ENCODE measurements around the gene AKR1C8. TPM values are rescaled to one million over a fixed set of nuclear protein-coding genes. Genes with fewer than 3 reads are reported as not detected.
"Not testable (repeated sequence)": the region's sequence is repeated elsewhere in the genome, so short reads cannot be mapped to it uniquely, and the experiment has no call there.

Gene AKR1C8
- total RNA-seq, 2 experiments from 2014 or later: 0.14 TPM; not detected in 1

DNA sequence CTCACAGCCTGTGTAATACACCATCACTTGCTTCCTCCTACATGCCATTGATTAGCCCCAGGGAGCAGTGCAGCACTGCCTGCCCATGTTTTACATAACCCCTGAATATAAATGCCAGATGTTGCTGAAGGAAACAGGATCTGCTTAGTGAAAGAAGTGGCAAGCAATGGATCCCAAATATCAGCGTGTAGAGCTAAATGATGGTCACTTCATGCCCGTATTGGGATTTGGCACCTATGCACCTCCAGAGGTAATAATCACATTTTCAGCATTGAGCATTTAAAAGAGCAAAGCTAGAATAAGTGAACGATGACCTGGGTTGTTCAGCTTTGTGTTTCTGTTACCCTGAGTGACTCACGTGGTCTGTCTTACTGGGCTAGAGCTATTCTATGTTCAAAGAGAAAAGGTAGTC is 11.8 kb upstream of the AKR1C8 start, which contains the start of gene AKR1C4:
TSS of gene AKR1C4 (plus strand) at position 136 of the 412 bp plus-strand sequence. CDS start at position 167, 31 bp downstream.
- Mint-ChIP-seq H3K27me3 (no peaks in the 10 kb centered on the region), H3K9me3 (ENCODE audit: low read depth) (no peaks in the 10 kb centered on the region), H3K4me3 (no peak within 1 kb of the TSS), H3K27ac (no peak within 1 kb of the TSS), H3K4me1 (no peaks in the 10 kb centered on the region), H3K36me3 (no peaks in the 10 kb centered on the region)
- DNase-seq (no peak), ATAC-seq (no peak)
- CTCF ChIA-PET: no interaction called here

DNA sequence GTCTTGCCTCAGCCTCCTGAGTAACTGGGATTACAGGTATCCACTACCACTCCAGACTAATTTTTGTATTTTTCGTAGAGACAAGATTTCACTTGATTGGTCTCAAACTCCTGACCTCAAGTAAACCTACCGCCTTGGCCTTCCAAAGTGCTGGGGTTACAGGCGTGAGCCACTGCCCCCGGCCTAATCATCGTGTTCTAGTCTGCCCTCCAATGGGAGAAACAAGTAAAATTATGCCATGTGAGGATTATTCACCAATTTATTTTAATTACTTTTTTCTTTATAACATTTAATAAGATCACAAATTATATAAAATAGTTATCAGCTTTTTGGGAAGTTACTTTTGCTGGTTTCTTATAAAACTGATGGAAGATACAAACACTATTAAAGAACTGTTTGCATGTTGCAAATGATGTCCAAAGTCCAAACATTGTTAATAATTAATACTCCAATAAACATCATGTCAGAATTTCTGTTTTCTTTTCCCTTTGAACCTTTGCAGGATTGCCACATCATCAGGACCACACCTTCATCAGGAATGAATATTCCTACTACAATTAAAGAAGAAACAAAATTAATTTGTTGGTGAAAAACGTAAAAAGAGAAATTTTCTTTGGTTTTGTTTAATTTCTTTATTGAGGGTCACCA is 10.9 kb upstream of the AKR1C8 start:
- H3K4me3 Mint-ChIP-seq: no peak overlapping the region

DNA sequence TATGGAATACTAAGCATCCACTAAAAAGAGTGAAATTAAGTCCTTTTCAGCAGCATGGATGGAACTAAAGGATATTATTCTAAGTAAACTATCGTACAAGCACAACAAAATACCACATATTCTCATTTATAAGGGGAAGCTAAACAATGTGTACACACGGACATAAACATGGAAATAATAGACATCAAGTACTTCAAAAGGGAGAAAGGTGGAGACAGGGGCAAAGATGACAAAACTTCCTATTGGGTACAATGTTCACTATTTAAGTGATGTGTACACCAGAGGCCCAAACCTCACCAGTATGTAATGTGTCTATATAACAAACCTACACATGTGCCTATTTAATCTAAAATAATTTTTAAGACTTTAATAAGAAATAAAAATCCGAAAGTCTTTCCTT is 9.5 kb upstream of the AKR1C8 start:
- ATAC-seq (no peak), DNase-seq (no peak)
- Mint-ChIP-seq H3K27ac (no peak overlapping the region), H3K4me1 (no peaks in the 10 kb centered on the region), H3K36me3 (no peaks in the 10 kb centered on the region), H3K9me3 (ENCODE audit: low read depth) (no peaks in the 10 kb centered on the region), H3K4me3 (no peak overlapping the region), H3K27me3 (peaks cover 4% of the 10 kb centered on the region)
- CTCF ChIA-PET: no interaction called here

More for the DNA sequence above, 10.9 kb upstream of the AKR1C8 start:
- no peaks in the 10 kb centered on the region for H3K9me3 Mint-ChIP-seq (ENCODE audit: low read depth)
- no peaks in the 10 kb centered on the region for H3K27me3 Mint-ChIP-seq
- no peaks in the 10 kb centered on the region for H3K4me1 Mint-ChIP-seq
- no peak overlapping the region for H3K27ac Mint-ChIP-seq
- no peaks in the 10 kb centered on the region for H3K36me3 Mint-ChIP-seq
- DNase-seq (no peak), ATAC-seq (no peak)
- CTCF ChIA-PET: no interaction called here

- Mint-ChIP-seq H3K27me3 (peaks cover 5% of the 10 kb centered on the region), H3K36me3 (no peaks in the 10 kb centered on the region), H3K27ac (no peak overlapping the region), H3K4me1 (no peaks in the 10 kb centered on the region), H3K9me3 (ENCODE audit: low read depth) (no peaks in the 10 kb centered on the region), H3K4me3 (no peak overlapping the region)
- DNase-seq (no peak), ATAC-seq (no peak)
- CTCF ChIA-PET: no interaction called here
Observed at GRCh38 chr10:5188358-5188757, 3.4 kb upstream of the AKR1C8 start.

DNA sequence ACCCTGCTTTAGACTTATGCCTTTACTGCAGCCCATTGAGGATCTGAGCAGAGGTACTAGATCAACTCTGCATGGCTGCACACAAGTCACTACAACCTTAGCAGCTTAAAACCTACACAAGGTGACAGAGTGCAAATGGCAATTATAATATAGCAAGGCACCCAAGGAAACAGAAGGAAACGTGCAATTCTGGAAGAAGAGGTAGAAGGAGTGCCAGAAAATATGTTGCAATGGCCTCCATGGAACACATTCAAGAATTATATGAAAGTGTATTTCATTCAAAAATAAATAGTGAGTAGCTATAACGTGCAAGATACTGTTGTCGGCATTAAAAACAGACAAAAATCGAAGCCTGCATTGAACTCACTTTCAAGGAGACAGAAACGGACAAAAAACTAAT is 2.9 kb upstream of the AKR1C8 start:
- DNase-seq (no peak), ATAC-seq (no peak)
- Mint-ChIP-seq H3K4me1 (no peaks in the 10 kb centered on the region), H3K9me3 (ENCODE audit: low read depth) (no peaks in the 10 kb centered on the region), H3K4me3 (no peak overlapping the region), H3K36me3 (no peaks in the 10 kb centered on the region), H3K27me3 (peaks cover 5% of the 10 kb centered on the region), H3K27ac (no peak overlapping the region)
- CTCF ChIA-PET: no interaction called here

GRCh38 chr10:5183923-5184322 is 1.0 kb downstream of the AKR1C8 start:
- Mint-ChIP-seq H3K9me3 (ENCODE audit: low read depth) (no peaks in the 10 kb centered on the region), H3K36me3 (no peaks in the 10 kb centered on the region), H3K27ac (no peak overlapping the region), H3K4me3 (no peak overlapping the region), H3K4me1 (no peaks in the 10 kb centered on the region), H3K27me3 (no peaks in the 10 kb centered on the region)
- DNase-seq (no peak), ATAC-seq (no peak)
- CTCF ChIA-PET: no interaction called here

DNA sequence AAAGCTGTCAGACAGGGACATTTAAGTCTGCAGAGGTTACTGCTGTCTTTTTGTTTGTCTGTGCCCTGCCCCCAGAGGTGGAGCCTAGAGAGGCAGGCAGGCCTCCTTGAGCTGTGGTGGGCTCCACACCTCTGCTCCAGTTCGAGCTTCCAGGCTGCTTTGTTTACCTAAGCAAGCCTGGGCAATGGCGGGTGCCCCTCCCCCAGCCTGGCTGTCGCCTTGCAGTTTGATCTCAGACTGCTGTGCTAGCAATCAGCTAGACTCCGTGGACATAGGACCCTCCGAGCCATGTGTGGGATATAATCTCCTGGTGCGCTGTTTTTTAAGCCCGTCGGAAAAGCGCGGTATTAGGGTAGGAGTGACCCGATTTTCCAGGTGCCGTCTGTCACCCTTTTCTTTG is 4.4 kb downstream of the AKR1C8 start:
- H3K9me3 Mint-ChIP-seq (ENCODE audit: low read depth); CTCF ChIA-PET; H3K27me3 Mint-ChIP-seq; H3K4me3 Mint-ChIP-seq; ATAC-seq; H3K27ac Mint-ChIP-seq; DNase-seq; H3K36me3 Mint-ChIP-seq; H3K4me1 Mint-ChIP-seq: not testable (repeated sequence)

DNA sequence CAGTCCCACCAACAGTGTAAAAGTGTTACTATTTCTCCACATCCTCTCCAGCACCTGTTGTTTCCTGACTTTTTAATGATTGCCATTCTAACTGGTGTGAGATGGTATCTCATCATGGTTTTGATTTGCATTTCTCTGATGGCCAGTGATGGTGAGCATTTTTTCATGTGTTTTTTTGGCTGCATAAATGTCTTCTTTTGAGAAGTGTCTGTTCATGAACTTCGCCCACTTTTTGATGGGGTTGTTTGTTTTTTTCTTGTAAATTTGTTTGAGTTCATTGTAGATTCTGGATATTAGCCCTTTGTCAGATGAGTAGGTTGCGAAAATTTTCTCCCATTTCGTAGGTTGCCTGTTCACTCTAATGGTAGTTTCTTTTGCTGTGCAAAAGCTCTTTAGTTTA is 9.4 kb downstream of the AKR1C8 start:
- DNase-seq; H3K4me1 Mint-ChIP-seq; H3K27ac Mint-ChIP-seq; H3K9me3 Mint-ChIP-seq (ENCODE audit: low read depth); ATAC-seq; CTCF ChIA-PET; H3K36me3 Mint-ChIP-seq; H3K27me3 Mint-ChIP-seq; H3K4me3 Mint-ChIP-seq: not testable (repeated sequence)

GRCh38 chr10:5168897-5169420 is 16.0 kb downstream of the AKR1C8 start:
- Mint-ChIP-seq H3K9me3 (ENCODE audit: low read depth) (peaks cover 5% of the 10 kb centered on the region), H3K36me3 (no peaks in the 10 kb centered on the region), H3K27me3 (no peaks in the 10 kb centered on the region), H3K4me1 (peaks cover 9% of the 10 kb centered on the region), H3K4me3 (no peak overlapping the region), H3K27ac (no peak overlapping the region)
- ATAC-seq (peak; percentile 55), DNase-seq (peak; percentile 42)
- CTCF ChIA-PET: no interaction called here

DNA sequence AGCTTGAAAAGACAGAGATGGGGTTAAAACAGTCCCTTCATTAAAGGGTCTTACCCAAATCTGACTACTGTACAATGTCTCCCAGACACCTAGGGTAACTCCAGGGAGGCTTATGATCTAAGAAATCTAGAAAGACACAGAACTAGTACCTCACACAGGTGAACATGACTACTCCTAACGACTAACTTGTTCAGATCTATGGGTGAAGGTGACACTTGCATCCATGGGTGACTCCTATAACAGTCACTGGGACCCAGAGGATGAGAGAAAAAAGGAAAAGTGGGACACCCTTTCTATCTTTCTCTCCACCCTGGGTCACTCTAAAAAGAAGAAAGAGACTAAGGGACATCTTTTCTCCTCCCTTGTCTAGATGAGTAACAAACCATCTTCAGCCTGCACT is 19.2 kb downstream of the AKR1C8 start:
- CTCF ChIA-PET: no interaction called here
- peaks cover 9% of the 10 kb centered on the region for H3K4me1 Mint-ChIP-seq
- no peak overlapping the region for H3K4me3 Mint-ChIP-seq
- no peaks in the 10 kb centered on the region for H3K27me3 Mint-ChIP-seq
- ATAC-seq: no peak
- DNase-seq: no peak
- H3K9me3 Mint-ChIP-seq (ENCODE audit: low read depth): peaks cover 9% of the 10 kb centered on the region
- H3K27ac Mint-ChIP-seq: no peak overlapping the region
- H3K36me3 Mint-ChIP-seq: no peaks in the 10 kb centered on the region

DNA sequence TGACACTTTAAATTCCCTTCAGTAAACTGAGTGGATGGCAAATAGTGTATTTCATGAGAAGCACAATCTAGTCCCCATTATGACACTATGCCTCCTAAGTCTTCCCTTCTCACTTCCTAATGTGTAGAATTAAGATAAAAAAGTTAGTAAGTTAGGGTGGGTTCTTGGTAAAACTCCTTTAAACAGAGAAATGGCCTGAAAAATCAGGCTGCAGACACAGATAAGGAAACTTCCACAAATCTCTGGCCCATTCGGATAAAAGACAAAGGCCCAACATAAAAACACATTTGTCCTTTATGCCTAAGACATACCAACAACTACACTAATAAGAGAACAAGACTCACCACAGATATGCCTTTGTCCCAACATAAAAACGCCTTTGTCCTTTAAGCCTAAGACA is 21.5 kb downstream of the AKR1C8 start:
- Mint-ChIP-seq H3K36me3 (no peaks in the 10 kb centered on the region), H3K27me3 (no peaks in the 10 kb centered on the region), H3K27ac (no peak overlapping the region), H3K4me3 (no peak overlapping the region), H3K9me3 (ENCODE audit: low read depth) (peaks cover 9% of the 10 kb centered on the region), H3K4me1 (peaks cover 5% of the 10 kb centered on the region)
- DNase-seq (no peak), ATAC-seq (no peak)
- CTCF ChIA-PET: no interaction called here

DNA sequence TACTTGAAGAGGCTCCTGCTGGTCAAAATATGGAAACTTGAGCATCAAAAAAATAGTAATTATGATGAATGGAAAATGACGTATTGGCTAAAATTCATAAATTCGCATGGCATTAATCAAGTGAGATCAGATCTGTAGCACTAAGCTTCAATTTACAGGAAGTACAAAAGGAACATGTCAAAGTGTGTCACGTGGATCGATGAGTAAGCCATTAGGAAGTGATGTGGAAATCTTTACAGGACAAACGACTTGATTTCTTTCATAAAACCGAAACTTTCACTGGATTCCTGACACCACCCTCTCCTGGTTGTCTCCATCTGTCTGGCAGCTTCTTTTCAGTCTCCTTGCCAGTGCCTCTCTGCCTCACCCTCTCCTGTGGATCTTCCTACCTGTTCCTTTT is 25.8 kb downstream of the AKR1C8 start:
- no peak for DNase-seq
- CTCF ChIA-PET: no interaction called here
- Mint-ChIP-seq H3K27me3 (no peaks in the 10 kb centered on the region), H3K27ac (no peak overlapping the region), H3K4me1 (no peaks in the 10 kb centered on the region), H3K9me3 (ENCODE audit: low read depth) (peaks cover 4% of the 10 kb centered on the region), H3K36me3 (no peaks in the 10 kb centered on the region), H3K4me3 (no peak overlapping the region)
- no peak for ATAC-seq

GRCh38 chr10:5157501-5157900 is 27.4 kb downstream of the AKR1C8 start:
- ATAC-seq (no peak), DNase-seq (no peak)
- no peak overlapping the region for H3K27ac Mint-ChIP-seq
- CTCF ChIA-PET: no interaction called here
- no peak overlapping the region for H3K4me3 Mint-ChIP-seq
- H3K27me3 Mint-ChIP-seq: no peaks in the 10 kb centered on the region
- H3K9me3 Mint-ChIP-seq (ENCODE audit: low read depth): peaks cover 2% of the 10 kb centered on the region
- H3K4me1 Mint-ChIP-seq: no peaks in the 10 kb centered on the region
- no peaks in the 10 kb centered on the region for H3K36me3 Mint-ChIP-seq

DNA sequence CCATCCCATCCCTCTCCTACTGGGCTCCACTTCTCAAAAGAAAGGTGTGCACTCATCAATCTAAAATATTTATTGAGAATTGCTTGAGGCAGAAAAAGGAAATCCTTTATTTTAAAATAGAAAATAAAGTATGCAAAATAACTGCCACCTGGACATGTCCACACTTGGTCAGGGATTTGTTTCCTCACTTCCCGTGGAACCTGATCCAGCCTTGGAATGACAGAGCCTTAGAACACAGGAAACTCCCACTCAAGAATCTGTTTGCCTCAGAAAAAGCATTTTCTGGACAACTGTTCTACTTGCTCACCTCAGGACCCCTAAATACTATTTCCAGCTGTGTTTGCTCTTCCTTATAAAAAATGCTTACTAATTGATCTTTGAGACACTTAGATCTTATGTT is 29.0 kb downstream of the AKR1C8 start:
- H3K4me3 Mint-ChIP-seq: no peak overlapping the region
- no peak overlapping the region for H3K27ac Mint-ChIP-seq
- CTCF ChIA-PET: no interaction called here
- no peaks in the 10 kb centered on the region for H3K9me3 Mint-ChIP-seq (ENCODE audit: low read depth)
- no peaks in the 10 kb centered on the region for H3K4me1 Mint-ChIP-seq
- no peak for DNase-seq
- no peaks in the 10 kb centered on the region for H3K36me3 Mint-ChIP-seq
- ATAC-seq: no peak
- no peaks in the 10 kb centered on the region for H3K27me3 Mint-ChIP-seq

- Mint-ChIP-seq H3K27ac (no peak overlapping the region), H3K36me3 (no peaks in the 10 kb centered on the region), H3K27me3 (no peaks in the 10 kb centered on the region), H3K9me3 (ENCODE audit: low read depth) (no peaks in the 10 kb centered on the region), H3K4me3 (no peak overlapping the region), H3K4me1 (no peaks in the 10 kb centered on the region)
- CTCF ChIA-PET: no interaction called here
- ATAC-seq: no peak
- DNase-seq: no peak
Observed at GRCh38 chr10:5151076-5151475, 33.9 kb downstream of the AKR1C8 start.

Measured in activated CD8-positive, alpha-beta memory T cell treated with anti-CD3 and anti-CD28 coated beads, Interleukin-2, amount 10 ng/mL, durations not matched to agents 7 days and 5 days (primary cell).